ENCODE results near the gene ETDB. TPM values are rescaled to one million over a fixed set of nuclear protein-coding genes. Genes with fewer than 3 reads are reported as not detected.
"Not testable (repeated sequence)": the region's sequence is repeated elsewhere in the genome, so short reads cannot be mapped to it uniquely, and the experiment has no call there.

The ETDB gene
- not detected for polyA plus RNA-seq (2012; ENCODE audit: insufficient read depth, insufficient read length)

GRCh38 chrX:135120056-135120576, at the start of gene ETDB:
Gene ETDB, minus strand, starts transcription at chrX:135120526. Its CDS starts 1,265 bp downstream, at chrX:135119261.
- not testable (repeated sequence) for DNase-seq (ENCODE audit: low read depth, low spot score); H3K4me3 ChIP-seq (ENCODE audit: low read length)

- H3K4me3 ChIP-seq (ENCODE audit: low read length); DNase-seq (ENCODE audit: low read depth, low spot score): not testable (repeated sequence)
These were observed 49.2 kb upstream of the ETDB start for GRCh38 chrX:135169534-135169933.

- DNase-seq (ENCODE audit: low read depth, low spot score) = no peak
- H3K4me3 ChIP-seq (ENCODE audit: low read length) = no peak overlapping the region
These were observed 48.2 kb upstream of the ETDB start for GRCh38 chrX:135168486-135168885.

- not testable (repeated sequence) for DNase-seq (ENCODE audit: low read depth, low spot score); H3K4me3 ChIP-seq (ENCODE audit: low read length)
These were observed 34.4 kb upstream of the ETDB start for GRCh38 chrX:135154688-135155087.

- not testable (repeated sequence) for DNase-seq (ENCODE audit: low read depth, low spot score); H3K4me3 ChIP-seq (ENCODE audit: low read length)
These were observed 5.8 kb upstream of the ETDB start for GRCh38 chrX:135126145-135126544.

- DNase-seq (ENCODE audit: low read depth, low spot score); H3K4me3 ChIP-seq (ENCODE audit: low read length): not testable (repeated sequence)
These were observed 4.3 kb downstream of the ETDB start for GRCh38 chrX:135116064-135116463.

- no peak overlapping the region for H3K4me3 ChIP-seq (ENCODE audit: low read length)
- no peak for DNase-seq (ENCODE audit: low read depth, low spot score)
These were observed 5.9 kb downstream of the ETDB start for GRCh38 chrX:135114392-135114791.

- no peak overlapping the region for H3K4me3 ChIP-seq (ENCODE audit: low read length)
- no peak for DNase-seq (ENCODE audit: low read depth, low spot score)
These were observed 7.6 kb downstream of the ETDB start for GRCh38 chrX:135112743-135113142.

GRCh38 chrX:135112096-135112729, 8.1 kb downstream of the ETDB start:
- H3K4me3 ChIP-seq (ENCODE audit: low read length) = no peak overlapping the region
- DNase-seq (ENCODE audit: low read depth, low spot score) = peak; percentile 22

- DNase-seq (ENCODE audit: low read depth, low spot score) = no peak
- H3K4me3 ChIP-seq (ENCODE audit: low read length) = no peak overlapping the region
These were observed 10.8 kb downstream of the ETDB start for GRCh38 chrX:135109554-135109953.

GRCh38 chrX:135099493-135099783, 20.9 kb downstream of the ETDB start:
- no peak overlapping the region for H3K4me3 ChIP-seq (ENCODE audit: low read length)

GRCh38 chrX:135097196-135097744, 23.1 kb downstream of the ETDB start:
- not testable (repeated sequence) for H3K4me3 ChIP-seq (ENCODE audit: low read length)

More at GRCh38 chrX:135099493-135099783, 20.9 kb downstream of the ETDB start:
- no peak for DNase-seq (ENCODE audit: low read depth, low spot score)

GRCh38 chrX:135095715-135096114, 24.6 kb downstream of the ETDB start:
- DNase-seq (ENCODE audit: low read depth, low spot score) = no peak
- H3K4me3 ChIP-seq (ENCODE audit: low read length) = no peak overlapping the region

More at GRCh38 chrX:135097196-135097744, 23.1 kb downstream of the ETDB start:
- DNase-seq (ENCODE audit: low read depth, low spot score) = not testable (repeated sequence)

GRCh38 chrX:135094726-135095125, 25.6 kb downstream of the ETDB start:
- DNase-seq (ENCODE audit: low read depth, low spot score) = no peak
- H3K4me3 ChIP-seq (ENCODE audit: low read length) = no peak overlapping the region

- DNase-seq (ENCODE audit: low read depth, low spot score) = no peak
These were observed 31.2 kb downstream of the ETDB start for GRCh38 chrX:135089126-135089525.

GRCh38 chrX:135087867-135088266, 32.5 kb downstream of the ETDB start:
- no peak overlapping the region for H3K4me3 ChIP-seq (ENCODE audit: low read length)

More at GRCh38 chrX:135089126-135089525, 31.2 kb downstream of the ETDB start:
- H3K4me3 ChIP-seq (ENCODE audit: low read length) = no peak overlapping the region

GRCh38 chrX:135086197-135086854, 34.0 kb downstream of the ETDB start:
- peak; percentile 61 for DNase-seq (ENCODE audit: low read depth, low spot score)
- H3K4me3 ChIP-seq (ENCODE audit: low read length) = no peak overlapping the region

More at GRCh38 chrX:135087867-135088266, 32.5 kb downstream of the ETDB start:
- DNase-seq (ENCODE audit: low read depth, low spot score) = no peak

GRCh38 chrX:135081693-135082404, 38.5 kb downstream of the ETDB start:
- no peak overlapping the region for H3K4me3 ChIP-seq (ENCODE audit: low read length)

More at GRCh38 chrX:135081693-135082404, 38.5 kb downstream of the ETDB start:
- DNase-seq (ENCODE audit: low read depth, low spot score) = no peak
